ENCODE results near the gene LAD1.

The LAD1 gene

DNA sequence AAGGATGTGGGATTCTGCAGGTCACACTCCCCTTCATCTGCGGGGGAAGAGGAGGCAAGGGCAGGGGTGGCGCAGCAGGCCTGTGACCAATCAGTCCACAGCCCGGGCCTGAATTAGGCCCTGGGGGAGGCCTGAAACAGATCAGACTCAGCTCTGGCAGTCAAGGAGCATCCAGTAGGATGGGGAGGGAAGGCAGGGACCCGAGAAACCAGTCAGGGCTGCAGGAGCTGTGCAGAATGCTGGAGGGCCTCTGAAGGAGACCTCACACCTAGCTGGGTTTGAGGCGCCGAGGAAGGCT lies 34.4 kb downstream of the LAD1 start:
- no peak for DNase-seq (ENCODE audit: low read depth, low spot score)

DNA sequence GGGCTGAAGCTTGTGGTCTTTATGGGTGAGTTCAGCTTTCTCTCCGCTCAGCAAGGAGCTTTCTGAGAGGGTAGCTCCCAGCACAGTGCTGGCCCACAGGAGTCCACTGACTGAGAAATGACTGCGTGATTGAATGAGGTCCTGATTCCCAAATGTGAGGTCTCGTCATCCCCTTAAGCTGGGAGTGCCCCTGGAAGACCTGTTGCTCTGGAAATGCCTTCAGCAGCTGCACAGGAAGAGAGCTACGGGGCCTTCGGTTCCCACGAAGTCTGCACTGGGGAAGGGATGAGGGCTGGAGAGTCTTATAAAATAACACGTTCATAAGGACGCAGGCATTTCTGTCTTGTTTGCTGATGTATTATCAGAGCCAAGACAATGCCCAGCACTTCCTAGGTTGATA lies 35.7 kb downstream of the LAD1 start:
- no peak for DNase-seq (ENCODE audit: low read depth, low spot score)

DNA sequence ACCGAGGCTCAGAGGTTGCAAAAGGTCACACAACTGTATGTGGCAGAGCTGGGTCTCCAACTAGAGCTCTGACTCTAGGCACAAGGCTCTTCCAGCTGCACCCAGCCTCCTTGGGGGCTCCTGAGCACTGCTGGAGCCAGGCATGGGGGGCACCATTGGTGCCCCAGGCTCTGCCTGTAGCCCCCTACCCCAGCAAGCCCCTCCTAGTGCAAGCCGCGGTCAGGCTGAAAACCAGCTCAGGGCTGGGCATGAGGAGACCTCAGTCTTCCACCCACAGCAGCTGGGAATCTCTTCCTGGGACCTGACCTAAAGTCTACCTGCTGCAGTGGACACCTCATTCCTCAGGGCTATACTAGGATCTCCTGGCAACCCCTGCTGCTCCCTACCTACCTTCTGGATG lies 36.2 kb downstream of the LAD1 start:
- DNase-seq (ENCODE audit: low read depth, low spot score): no peak

DNA sequence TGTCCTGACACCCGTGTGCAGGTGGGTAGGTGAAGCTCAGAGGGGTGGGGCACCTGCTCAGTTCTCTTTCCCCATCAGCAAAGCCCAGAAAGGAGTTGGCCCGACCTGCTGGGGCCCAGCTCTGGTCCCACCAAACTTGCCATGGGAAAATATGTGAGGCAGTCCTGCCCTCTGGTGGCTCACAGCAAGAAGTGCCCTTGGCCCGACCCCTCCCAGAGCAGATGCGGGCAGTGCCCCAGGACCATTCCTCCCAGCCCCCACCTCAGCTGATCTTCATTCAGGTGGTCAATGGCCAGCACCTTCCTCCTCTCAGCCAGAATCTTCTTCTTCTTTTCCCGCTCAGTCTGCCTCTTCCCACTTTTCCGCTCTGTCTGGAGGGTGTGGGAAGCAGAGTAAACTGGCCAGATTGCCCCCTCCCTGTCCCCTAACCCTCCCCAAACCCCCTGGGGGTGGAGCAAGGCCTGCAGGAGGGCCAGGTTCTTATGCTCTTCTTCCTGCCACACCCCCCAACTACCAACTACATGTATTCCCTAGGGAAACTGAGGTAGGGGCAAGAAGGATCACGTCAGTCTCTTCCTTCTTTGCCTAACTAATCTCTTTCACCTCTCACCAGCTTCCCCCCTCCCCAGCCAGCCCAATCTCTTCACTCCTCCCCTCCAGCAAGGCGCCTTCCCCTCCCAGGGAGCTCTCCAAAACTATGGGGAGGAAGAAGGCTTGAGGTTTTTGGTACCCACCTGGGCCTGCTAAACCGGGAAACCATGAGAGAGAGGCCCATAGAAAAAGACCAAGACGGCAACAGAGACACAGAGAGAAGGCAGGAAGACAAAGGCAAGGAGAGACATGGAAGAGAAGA lies 37.2 kb downstream of the LAD1 start:
- DNase-seq (ENCODE audit: low read depth, low spot score): peak; percentile 67

DNA sequence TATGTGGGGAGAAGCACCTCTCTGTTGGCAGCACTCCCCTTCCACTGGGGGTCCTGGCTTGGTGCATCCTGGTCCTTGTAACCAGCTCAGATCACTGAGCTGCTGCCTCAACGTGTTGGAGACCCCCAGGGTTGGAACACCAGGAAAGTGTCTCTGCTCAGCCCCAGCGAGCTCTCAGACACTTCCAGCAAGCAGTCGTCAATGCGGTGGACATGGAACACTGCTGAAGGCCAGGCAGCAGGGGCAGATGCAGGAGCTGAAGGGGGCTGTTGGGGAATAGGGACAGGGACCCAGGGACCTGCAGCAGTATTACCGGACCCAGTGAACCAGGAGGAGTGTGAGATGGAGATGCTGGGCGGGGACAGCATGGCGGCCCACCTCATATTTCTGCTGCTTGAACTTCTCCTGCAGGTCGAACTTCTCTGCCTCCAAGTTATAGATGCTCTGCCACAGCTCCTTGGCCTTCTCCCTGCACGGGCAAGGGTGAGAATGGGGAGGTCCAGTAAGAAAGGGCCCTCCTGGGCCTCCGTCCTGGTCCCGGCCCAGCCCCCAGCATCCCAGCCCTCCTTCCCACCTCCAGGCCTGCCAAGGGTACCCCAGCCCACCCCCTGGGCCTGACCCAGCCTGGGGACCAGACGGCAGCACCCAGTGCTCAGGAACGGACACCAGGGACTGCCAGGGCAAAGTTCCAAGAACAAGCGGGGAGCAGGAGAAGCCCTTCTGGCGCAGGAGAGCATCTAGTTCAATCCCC lies 38.0 kb downstream of the LAD1 start:
- no peak for DNase-seq (ENCODE audit: low read depth, low spot score)

DNA sequence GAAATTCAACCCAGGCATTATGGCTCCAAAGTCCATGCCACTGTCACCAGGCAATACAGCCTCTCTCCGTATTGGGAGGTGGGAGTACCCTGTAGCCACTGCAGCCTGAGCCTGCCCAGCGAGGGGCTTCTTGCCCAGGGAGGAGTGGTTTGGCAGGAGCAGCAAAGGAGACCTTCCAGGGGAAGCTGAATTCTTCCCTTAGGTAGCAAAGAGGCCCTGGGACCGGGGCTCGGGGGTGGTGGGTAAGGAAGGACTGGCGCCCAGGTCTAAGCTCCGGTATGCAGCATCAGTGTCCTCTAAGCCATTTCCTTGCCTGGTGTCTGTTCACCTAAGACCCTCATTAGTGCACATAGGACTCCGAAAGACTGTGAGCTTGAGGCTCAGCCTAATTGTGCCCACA lies 38.6 kb downstream of the LAD1 start:
- no peak for DNase-seq (ENCODE audit: low read depth, low spot score)

DNA sequence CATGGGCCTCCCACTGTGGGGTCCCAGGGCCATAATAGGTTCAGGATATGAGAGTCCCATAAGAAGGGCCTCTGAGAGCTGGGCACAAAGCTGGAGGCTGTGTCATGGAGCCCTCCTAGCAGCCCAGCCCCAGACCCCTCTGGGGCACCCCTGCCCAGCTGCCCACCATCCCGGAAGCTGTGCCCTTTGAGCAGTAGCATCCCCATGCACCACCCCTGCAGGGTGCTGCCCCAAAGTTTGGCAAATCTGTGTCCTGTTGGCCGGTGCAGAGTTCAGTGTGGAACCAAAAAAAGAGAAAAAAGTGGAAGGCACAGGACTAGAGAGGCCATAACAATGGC lies 39.3 kb downstream of the LAD1 start:
- DNase-seq (ENCODE audit: low read depth, low spot score): no peak

DNA sequence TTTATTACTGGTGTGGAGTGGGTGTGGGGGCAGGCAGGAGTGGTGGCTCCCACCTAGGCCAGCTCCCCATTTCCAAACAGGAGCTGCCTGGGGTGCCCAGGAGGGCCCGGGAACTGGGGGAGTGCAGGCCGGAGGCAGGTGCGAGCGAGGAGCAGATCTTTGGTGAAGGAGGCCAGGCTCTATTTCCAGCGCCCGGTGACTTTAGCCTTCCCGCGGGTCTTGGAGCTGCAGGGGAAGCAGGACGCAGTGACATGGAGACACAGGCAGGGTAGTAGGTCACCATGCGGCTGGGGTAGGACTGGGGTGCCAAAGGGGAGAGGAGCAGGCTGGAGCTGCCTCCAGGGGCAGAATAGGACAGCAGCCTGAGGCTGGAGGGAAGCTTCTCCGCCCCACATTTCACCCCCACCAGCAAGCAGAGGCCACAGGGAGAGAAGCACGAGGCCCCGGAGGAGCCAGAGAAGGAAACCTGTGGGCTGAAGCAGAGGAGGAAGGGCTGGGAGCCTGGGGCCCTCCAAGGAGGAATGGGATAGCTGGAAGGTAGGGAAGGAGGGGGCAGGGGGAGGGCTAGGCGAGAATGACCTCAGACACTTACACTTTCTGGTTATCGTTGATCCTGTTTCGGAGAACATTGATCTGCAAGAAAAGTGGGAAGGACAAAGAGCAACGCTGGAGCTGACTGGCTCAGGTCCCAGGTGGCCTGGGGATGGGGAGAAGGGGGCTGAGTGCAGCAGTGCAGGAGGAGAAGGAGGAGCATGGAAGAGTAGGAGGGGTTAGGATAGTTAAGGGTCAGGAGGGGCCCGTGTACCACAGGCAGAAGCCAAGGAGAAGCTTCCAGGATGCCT lies 39.9 kb downstream of the LAD1 start:
- no peak for DNase-seq (ENCODE audit: low read depth, low spot score)

DNA sequence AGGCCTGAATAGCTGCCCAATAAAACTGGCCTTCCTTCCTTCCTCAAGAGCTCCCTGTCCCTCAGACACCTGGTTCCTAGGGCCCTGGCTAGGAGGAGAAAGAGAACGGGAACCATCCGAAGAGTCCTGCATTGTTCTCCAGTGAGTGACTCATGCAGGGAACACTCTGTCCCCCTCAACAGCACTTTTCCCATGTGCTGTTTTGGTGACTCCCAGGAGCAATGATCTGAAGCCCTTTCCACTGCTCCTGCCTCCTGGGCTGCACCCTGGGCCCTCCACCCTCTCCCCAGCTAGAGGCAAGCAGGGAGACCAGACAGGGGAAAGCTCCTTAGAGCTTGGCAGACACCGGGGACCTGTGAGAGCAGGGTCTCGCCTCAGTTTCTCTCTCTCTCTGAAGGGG lies 40.5 kb downstream of the LAD1 start:
- peak; percentile 42 for DNase-seq (ENCODE audit: low read depth, low spot score)

DNA sequence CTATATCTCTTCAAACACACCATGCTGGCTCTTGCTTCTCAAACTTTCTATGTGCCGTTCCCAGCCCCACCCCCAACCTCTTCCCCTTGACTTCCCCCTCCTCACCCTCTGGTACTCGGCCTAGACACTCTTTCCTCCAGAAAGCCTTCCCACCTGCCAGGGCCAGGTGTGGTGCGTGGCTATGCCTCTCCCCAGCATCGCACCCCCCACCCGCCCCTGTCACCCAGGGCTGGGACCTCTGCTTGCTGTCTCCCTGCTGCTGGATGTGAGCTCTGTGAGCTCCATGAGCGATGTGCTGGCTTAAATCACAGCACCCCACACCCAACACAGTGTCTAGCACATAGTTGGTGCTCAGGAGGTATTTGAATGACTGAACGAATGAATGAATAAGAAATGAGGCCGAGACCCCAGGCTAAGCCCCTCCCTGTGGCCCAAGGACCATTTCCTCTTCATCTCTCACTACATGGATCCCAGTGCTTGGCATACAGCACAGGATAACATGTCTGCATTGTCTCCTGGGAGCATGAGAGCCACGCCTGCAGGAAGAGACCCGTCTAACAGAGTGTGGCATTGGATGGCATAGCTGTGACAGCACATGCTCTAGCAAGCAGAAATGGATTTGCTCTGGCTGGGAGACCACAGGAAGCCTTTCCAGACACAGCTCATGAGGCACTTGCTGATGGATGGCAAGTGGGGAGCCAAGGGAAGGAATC lies 41.3 kb downstream of the LAD1 start:
- no peak for DNase-seq (ENCODE audit: low read depth, low spot score)

DNA sequence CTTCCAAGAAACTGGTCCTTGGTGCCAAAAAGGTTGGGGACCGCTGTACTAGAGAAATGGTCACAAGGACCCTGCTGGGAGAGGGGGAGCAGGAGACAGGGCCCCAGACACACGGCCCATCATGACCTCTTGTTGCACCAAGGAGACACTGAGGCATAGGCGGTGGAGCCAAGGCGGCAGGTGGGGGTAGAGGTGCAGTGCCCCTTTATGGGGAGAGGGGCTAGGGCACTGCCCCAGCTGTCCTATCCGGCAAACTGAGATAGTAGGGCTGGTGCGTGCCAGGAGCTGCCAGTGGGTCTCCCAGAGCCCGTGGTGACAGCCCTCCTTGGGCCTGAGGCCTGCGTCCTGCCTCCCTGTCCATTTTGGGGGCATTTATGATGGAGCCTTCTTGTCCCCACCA lies 41.9 kb downstream of the LAD1 start:
- no peak for DNase-seq (ENCODE audit: low read depth, low spot score)

DNA sequence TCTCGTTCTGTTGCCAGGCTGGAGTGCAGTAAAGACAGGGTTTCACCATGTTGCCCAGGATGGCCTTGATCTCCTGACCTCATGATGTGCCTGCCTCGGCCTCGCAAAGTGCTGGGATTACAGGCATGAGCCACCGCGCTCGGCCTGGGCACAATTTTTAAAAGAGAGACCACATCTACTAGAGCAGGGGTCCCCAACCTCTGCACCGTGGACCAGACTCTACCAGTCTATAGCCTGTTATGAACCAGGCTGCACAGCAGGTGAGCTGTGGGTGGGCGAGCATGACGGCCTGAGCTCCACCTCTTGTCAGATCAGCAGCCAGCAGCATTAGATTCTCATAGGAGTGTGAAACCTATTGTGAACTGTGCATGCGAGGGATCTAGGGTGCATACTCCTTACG lies 42.4 kb downstream of the LAD1 start:
- DNase-seq (ENCODE audit: low read depth, low spot score): no peak

DNA sequence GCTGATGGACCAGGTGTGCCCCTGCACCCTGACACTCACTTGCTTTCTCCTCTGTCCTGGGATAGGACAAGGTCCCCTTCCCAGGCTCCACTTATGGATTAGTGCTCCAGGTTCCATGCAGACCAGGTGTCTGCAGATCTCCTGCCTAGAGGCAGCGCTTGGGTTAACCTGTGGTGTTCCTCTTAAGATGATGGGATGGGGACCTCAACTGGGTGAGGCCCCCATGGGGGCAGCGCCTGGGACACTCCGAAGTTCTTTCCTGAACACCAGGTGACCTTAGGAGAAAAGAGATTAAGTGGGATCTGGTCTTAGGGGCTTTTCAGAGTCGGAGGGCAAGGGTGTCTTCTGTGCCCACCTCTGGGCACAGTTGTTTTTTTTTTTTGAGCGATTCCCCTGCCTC lies 42.9 kb downstream of the LAD1 start:
- no peak for DNase-seq (ENCODE audit: low read depth, low spot score)

DNA sequence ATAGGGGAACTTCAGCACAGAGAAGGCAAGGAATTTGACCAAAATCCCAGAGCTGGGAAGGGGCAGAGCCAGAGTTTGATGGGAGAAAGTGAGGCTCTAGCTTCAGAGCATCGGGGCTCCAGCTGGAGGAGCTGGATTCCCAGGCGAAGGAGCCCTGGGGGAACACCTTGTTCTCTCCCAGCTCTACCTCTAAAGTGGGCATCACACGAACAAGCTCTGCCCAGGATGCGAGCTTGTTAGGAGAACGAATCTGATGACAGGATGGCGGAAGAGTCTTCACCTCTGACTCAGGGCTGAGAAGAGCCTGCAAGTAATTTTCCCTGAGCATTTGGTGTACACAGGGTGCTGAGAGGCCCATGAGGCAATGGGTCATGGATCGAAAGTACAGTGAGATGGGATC lies 43.7 kb downstream of the LAD1 start:
- DNase-seq (ENCODE audit: low read depth, low spot score): no peak

DNA sequence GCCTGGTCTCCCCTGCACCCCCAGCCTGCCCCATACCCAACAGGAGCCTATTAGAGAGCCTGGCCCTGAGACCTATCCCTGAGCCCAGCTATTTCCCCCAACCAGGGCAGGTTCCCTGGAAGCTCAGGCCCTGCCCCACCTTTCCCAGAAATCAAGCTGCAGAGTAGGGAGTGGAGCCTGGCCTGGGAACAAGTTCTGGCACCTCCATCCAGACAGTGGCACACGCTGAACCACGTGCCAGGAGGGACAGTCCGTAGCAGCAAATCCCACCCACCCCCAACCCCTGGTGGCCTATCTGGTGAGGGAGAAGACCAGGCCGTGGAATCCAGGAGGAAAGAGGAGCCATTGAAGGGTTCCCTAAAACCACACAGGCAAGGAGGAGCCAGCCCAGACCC lies 44.2 kb downstream of the LAD1 start:
- DNase-seq (ENCODE audit: low read depth, low spot score): no peak

DNA sequence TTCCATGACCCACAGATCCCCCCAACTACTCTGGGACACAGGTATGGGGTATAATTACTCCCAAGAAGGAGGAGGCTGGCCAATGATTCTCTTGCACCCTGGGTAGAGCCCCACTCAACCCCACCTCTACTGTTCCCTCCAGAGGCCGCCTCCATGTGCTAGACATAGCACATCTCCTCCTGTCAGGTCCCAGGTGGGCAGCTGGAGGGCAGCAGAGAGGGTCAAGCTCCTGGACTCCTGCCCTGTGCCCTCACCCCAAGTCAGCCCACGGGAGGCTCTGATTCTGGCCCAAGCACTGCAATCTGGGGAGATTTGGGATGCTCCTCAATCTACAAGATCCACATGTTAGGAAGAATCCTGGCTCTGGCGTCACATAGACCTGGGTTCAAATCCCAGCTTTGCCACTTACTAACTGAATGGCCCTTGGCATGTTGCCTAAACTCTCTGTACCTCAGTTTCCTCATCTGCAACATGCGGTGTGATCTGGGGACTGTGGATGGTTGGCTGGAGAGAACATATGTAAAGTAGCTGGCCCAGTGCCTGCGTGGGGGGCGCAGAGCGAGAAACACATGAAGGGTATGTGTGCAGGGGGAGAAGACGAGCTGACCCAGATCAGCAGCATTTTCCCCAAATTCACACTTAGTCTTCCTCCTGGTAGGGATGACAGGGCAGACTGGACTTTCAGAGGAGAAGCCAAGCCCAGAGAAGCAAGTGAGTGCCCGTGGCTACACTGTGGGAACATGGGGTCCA lies 44.8 kb downstream of the LAD1 start:
- DNase-seq (ENCODE audit: low read depth, low spot score): no peak

DNA sequence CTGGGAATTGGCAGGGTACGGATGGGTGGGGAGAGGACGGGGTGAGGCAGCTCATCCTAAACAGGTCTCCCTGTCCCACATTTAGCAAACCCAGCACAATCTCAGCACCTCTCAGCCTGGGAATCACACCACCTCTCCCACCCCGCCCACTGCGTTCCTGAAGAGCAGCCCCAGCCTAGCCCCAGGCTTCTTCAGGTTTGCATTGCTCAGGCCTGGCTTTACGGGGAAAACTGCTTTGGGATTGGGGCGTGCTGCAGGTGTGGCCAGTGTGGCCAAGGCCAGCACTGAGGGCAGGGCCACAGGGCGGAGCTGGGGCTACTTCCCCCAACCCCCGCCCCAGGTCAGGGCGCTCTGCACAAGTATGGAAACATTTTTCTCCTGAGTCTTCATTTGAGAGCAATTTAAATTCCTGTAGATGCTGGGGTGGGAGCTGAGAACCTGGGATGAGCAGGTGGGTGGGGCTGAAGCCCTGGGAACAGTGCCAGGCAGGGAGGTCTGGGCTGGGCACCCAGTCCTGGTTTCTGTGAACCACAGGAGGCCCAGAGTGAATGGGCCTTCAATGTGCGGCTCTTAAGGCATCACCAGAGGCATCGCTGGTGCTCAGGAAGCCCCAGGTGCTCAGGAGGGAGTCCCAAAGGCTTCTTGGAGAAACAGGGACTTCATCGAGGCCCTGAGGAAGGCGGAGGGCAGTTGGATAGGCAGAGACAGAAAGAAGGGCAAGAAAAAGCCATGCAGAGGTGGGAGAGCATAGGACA lies 45.8 kb downstream of the LAD1 start:
- no peak for DNase-seq (ENCODE audit: low read depth, low spot score)

DNA sequence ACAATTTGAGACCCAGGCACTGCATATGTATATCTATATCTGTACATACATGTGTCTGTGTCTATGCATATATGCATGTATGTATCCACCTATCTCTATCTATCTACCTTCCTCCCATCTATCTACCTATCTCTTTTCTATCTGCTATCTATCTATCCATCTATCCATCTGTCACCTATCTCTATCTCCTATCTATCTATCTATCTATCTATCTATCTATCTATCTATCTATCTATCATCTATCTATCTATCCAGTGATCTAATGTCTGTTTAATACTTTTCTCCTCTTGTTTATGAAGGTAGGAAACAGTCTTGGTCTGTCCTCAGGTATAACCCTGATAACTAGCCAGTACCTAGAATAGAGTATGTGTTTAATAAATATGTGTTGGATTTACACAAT lies 47.5 kb downstream of the LAD1 start:
- DNase-seq (ENCODE audit: low read depth, low spot score): no peak

DNA sequence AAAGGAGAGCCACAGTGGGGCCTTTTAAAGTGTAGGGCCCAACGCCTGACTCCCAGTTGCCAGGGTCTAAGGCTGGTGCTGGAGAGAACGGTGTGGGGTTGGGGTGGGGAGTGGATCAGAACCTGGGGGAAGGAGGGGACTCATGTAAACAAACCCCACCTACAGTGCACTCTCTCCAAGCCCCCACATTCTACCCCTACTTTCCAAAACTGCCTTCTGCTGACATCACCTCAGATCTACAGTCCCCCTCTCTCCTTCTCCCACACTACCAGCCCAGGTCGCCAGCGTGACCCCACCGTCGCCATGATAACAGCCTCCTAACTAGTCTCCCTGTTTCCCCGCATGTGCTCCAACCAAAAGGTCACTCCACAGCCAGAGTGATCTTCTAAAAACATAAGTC lies 48.2 kb downstream of the LAD1 start:
- DNase-seq (ENCODE audit: low read depth, low spot score): no peak

DNA sequence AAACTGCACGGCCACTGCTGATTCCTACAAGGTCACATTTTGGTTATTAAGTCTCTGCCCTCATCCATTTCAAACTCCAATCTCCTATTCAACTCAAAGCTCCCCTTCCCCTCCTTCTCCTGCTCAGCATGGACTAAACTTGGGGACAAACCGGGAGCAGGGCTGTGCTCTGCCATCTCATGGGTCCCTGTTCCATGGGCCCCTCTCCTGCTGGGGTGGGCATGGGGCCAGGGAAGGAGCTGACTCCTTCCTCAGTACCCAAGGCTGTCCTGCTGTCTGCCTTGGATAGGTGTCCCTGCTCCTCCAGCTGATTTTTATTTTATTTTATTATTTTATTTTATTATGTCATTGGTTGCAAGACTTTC lies 48.8 kb downstream of the LAD1 start:
- DNase-seq (ENCODE audit: low read depth, low spot score): no peak

DNA sequence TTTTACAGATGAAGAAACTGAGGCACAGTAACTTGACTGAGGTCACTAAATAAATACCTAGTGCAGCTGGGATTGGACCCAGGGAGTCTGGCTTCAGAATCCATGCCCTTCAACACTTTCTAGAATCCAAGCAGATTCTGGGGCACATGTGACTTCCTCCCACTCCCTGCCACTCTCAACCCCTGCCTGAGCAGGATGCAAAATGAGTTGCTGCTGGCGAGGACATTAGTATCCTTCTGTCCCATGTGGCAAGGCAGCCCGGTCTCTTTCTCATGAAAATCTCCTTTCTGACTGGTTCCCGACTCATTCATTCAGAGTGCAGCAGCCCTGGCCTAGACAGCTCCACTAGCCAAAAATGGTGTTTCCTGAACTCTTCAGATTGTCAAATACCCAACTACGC lies 50.0 kb downstream of the LAD1 start:
- no peak for DNase-seq (ENCODE audit: low read depth, low spot score)

Measured in astrocyte of the hippocampus (primary cell).